ENCODE measurements around the gene BCL11A. TPM values are rescaled to one million over a fixed set of nuclear protein-coding genes. Genes with fewer than 3 reads are reported as not detected.

BCL11A gene
- total RNA-seq, 1 donor from 2014 or later: 46.2 TPM

DNA sequence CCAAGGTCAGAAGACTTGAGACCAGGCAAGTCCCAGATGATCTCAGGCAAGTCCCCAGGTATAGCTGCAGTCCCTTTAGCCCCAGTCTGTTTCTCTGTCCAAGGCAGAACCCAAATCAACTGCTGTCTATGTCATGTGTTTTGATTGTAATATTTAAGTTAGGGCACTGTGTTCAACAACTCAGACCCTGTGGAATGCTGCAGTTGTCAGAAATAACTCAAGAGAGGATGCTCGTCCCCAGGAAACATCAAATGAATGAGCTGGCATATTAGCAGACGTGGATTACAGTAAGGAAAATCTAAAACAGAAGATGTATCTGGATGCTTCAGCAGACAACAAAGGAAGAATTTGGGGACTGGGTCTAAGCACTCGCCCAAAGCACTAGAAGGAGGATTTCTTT is 70.1 kb downstream of the BCL11A start:
- Mint-ChIP-seq H3K27ac (no peak overlapping the region), H3K27me3 (peaks cover 2% of the 10 kb centered on the region), H3K4me1 (ENCODE audit: low read depth) (peaks cover 40% of the 10 kb centered on the region), H3K4me3 (ENCODE audit: low read depth) (no peak overlapping the region), H3K36me3 (ENCODE audit: insufficient read depth) (peaks cover 7% of the 10 kb centered on the region), H3K9me3 (ENCODE audit: low read depth) (no peaks in the 10 kb centered on the region)
- no peak for DNase-seq (ENCODE audit: low spot score, unreplicated experiment)
- TF ChIP-seq, protein P1, sequence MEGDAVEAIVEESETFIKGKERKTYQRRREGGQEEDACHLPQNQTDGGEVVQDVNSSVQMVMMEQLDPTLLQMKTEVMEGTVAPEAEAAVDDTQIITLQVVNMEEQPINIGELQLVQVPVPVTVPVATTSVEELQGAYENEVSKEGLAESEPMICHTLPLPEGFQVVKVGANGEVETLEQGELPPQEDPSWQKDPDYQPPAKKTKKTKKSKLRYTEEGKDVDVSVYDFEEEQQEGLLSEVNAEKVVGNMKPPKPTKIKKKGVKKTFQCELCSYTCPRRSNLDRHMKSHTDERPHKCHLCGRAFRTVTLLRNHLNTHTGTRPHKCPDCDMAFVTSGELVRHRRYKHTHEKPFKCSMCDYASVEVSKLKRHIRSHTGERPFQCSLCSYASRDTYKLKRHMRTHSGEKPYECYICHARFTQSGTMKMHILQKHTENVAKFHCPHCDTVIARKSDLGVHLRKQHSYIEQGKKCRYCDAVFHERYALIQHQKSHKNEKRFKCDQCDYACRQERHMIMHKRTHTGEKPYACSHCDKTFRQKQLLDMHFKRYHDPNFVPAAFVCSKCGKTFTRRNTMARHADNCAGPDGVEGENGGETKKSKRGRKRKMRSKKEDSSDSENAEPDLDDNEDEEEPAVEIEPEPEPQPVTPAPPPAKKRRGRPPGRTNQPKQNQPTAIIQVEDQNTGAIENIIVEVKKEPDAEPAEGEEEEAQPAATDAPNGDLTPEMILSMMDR (IDR thresholded peaks at IDR 0.05; ENCODE audit: unreplicated experiment): no peak

DNA sequence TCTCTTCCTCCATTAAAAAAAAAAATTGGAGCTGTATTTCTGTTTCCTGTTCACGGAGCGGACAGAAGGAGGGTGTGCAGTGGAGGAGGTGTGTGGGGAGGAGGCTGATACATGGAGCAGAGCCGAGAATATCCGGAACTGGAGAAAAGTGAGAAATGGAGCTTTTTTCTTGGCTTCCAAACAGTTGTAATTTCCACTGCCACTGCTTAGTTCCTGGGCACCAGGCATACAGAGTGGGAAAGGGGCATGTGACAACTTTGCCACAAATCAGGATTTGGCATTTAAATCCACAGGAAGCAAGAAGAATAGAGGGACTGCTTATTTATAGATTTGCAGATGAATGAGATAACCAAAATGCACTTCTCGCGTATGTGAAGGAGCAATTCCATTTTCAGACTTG is 71.2 kb downstream of the BCL11A start:
- H3K9me3 Mint-ChIP-seq (ENCODE audit: low read depth): no peaks in the 10 kb centered on the region
- peak overlapping the region; percentile 47 for H3K27ac Mint-ChIP-seq
- TF ChIP-seq, protein P1 (IDR thresholded peaks at IDR 0.05; ENCODE audit: unreplicated experiment): no peak
- H3K36me3 Mint-ChIP-seq (ENCODE audit: insufficient read depth): peaks cover 3% of the 10 kb centered on the region
- peaks cover 46% of the 10 kb centered on the region for H3K4me1 Mint-ChIP-seq (ENCODE audit: low read depth)
- peaks cover 2% of the 10 kb centered on the region for H3K27me3 Mint-ChIP-seq
- no peak for DNase-seq (ENCODE audit: low spot score, unreplicated experiment)
- no peak overlapping the region for H3K4me3 Mint-ChIP-seq (ENCODE audit: low read depth)

DNA sequence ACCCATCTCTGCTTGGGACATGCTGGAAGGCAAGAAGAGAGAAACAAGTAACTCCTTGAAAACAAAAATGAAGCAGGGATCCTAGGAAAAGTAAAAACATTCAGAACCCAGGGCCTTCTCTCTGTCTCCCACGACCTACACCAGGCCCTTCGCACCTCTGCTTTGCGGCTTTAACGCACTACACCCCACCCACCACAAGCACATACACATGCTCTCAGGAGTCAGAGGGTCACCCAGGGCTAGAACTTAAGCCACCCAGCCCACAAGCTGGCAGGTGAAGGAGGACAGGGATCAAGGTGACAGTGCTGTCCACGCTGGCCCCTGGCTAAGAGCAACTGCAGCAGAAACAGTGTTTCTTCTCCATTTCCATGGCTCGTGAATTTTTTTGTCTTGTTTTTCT is 72.2 kb downstream of the BCL11A start:
- H3K27ac Mint-ChIP-seq: no peak overlapping the region
- H3K9me3 Mint-ChIP-seq (ENCODE audit: low read depth): no peaks in the 10 kb centered on the region
- H3K4me1 Mint-ChIP-seq (ENCODE audit: low read depth): peaks cover 54% of the 10 kb centered on the region
- H3K4me3 Mint-ChIP-seq (ENCODE audit: low read depth): no peak overlapping the region
- H3K36me3 Mint-ChIP-seq (ENCODE audit: insufficient read depth): peaks cover 3% of the 10 kb centered on the region
- no peak for DNase-seq (ENCODE audit: low spot score, unreplicated experiment)
- H3K27me3 Mint-ChIP-seq: peaks cover 2% of the 10 kb centered on the region
- TF ChIP-seq, protein P1 (IDR thresholded peaks at IDR 0.05; ENCODE audit: unreplicated experiment): no peak

DNA sequence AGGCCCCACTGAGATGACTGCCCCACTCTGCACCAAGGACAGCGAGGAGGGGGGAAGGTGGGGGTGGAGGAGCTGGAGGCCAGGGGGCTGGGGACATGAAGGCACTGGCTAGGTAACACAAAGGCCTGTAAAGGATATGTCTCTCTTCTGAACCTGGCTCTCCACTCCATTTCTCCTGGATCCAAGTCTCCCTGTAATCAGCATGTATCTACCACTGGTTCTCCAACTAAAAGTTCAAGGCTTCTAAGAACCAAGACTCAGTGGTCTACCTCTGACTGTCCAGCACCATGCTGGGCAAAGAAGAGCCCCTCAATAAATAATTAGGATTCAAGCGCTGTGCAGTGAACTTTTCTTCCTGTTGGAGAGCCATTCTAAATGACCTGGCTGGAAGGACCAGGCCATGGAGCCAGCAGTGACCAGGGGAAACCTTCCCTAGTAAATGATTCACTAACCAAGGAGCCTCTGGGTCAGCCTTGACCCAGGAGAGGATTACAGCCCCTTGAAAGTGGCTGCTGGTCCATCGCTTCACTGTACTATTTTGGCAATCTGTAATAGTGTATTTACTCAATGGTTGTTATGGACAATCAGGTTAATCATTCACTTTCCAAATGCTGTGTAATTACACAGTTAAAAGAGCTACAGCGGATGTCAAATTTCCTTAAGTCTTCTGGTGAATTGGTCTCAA is 73.2 kb downstream of the BCL11A start:
- DNase-seq (ENCODE audit: low spot score, unreplicated experiment): no peak
- H3K9me3 Mint-ChIP-seq (ENCODE audit: low read depth): no peaks in the 10 kb centered on the region
- TF ChIP-seq, protein P1 (IDR thresholded peaks at IDR 0.05; ENCODE audit: unreplicated experiment): no peak
- peaks cover 3% of the 10 kb centered on the region for H3K36me3 Mint-ChIP-seq (ENCODE audit: insufficient read depth)
- H3K4me1 Mint-ChIP-seq (ENCODE audit: low read depth): peaks cover 58% of the 10 kb centered on the region
- peak overlapping the region; percentile 7 for H3K27ac Mint-ChIP-seq
- H3K27me3 Mint-ChIP-seq: peaks cover 2% of the 10 kb centered on the region
- peak overlapping the region; percentile 12 for H3K4me3 Mint-ChIP-seq (ENCODE audit: low read depth)

DNA sequence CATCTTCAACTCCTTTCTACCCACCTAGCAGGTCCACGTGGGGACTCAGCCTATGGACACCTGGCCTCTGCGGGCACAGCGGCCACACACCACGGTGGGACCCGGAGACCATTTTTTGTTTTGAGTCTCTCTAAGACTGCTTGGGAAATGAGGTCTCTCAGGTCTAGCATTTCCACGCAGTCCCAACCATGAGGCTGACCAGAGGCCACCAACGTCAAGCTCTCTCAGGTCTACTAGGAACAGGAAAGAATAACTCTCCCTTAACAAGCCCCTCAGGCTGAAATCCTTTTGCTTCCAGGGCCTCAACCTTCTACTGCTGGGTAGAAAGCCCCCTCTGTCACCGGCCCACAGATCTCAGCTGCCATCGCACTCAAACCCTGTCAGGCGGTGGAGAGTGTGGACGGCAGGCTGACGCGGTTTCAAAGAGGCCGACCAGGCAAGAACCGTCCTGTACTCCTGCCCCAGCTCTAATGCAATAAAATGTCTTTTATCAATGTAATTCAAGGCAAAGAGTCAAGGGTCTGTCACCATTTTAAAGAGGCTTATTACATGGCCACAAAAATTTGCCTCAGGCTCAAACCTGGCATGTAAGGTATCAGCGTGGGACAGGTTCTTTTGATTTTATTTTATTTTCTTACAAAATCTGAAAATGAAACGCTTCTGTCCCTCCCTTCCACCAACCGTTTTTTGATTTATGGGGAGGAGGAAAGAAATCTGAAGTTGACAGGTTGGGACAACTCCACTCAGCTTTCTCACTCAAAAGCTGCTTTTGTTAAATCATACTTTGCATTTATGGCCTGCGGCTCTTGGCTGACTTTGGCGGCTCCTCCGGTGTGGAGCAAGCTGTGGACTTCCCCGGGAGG is 74.0 kb downstream of the BCL11A start:
- H3K27ac Mint-ChIP-seq: peak overlapping the region; percentile 89
- peaks cover 61% of the 10 kb centered on the region for H3K4me1 Mint-ChIP-seq (ENCODE audit: low read depth)
- H3K9me3 Mint-ChIP-seq (ENCODE audit: low read depth): no peaks in the 10 kb centered on the region
- H3K27me3 Mint-ChIP-seq: peaks cover 2% of the 10 kb centered on the region
- H3K36me3 Mint-ChIP-seq (ENCODE audit: insufficient read depth): peaks cover 3% of the 10 kb centered on the region
- H3K4me3 Mint-ChIP-seq (ENCODE audit: low read depth): no peak overlapping the region
- no peak for DNase-seq (ENCODE audit: low spot score, unreplicated experiment)
- TF ChIP-seq, protein P1 (IDR thresholded peaks at IDR 0.05; ENCODE audit: unreplicated experiment): no peak

All from progenitor cell of endocrine pancreas (in vitro differentiated cells).